CD4-positive, alpha-beta T cell (primary cell): ENCODE measurements around the gene RAI1. TPM values are rescaled to one million over a fixed set of nuclear protein-coding genes. Genes with fewer than 3 reads are reported as not detected.
"Not testable (repeated sequence)": the region's sequence is repeated elsewhere in the genome, so short reads cannot be mapped to it uniquely, and the experiment has no call there.

Experiments
- ATAC-seq: fragments of 200-7000 bp; cut with Tn5 transposase; one replicate; pipeline ENCODE4 v1.10.0; 2022; ENCODE audit warnings: mild to moderate bottlenecking; ENCODE audit not compliant: poor library complexity
- CTCF ChIA-PET: fragments of 350-600 bp; sonication (Branson Sonifier 250); formaldehyde crosslinking; loops from one replicate; lab custom pipeline; 2021; ENCODE audit warnings: antibody characterized with exemption, inconsistent platforms; lab: Charles Lee
- POLR2A ChIA-PET: fragments of 350-600 bp; sonication (Branson Sonifier 250); formaldehyde crosslinking; loops from one replicate; lab custom pipeline; 2021; ENCODE audit warnings: antibody characterized with exemption, inconsistent platforms; lab: Charles Lee
- DNase-seq, 14 experiments: peaks; one replicate each; pipeline ENCODE4 v3.0.0-alpha.2; 2013 to 2020; ENCODE audit warnings: mixed read lengths in 2 of 14
- H3K27ac ChIP-seq, 2 donors: one replicate each; pipeline versions ENCODE4 v1.5.1 to v1.7.0; 2013; ENCODE audit warnings: low read length in 2 of 2, low read depth in 1 of 2, mild to moderate bottlenecking in 1 of 2
- H3K27me3 ChIP-seq, 2 experiments: 1 replicate in 1 of 2; 2 replicates in 1 of 2; pipeline versions ENCODE4 v1.6.1 to v1.7.0; 2013; ENCODE audit warnings: low read length in 2 of 2, control low read depth in 1 of 2, mild to moderate bottlenecking in 1 of 2, moderate library complexity in 1 of 2; ENCODE audit not compliant: insufficient read depth in 2 of 2, control insufficient read depth in 1 of 2
- H3K36me3 ChIP-seq: one replicate; pipeline ENCODE4 v1.6.1; 2013; ENCODE audit warnings: low read length, control low read depth; ENCODE audit not compliant: insufficient read depth
- H3K4me1 ChIP-seq: one replicate; pipeline ENCODE4 v1.6.1; 2013; ENCODE audit warnings: low read length, control low read depth; ENCODE audit not compliant: insufficient read depth
- H3K4me3 ChIP-seq: one replicate; pipeline ENCODE4 v1.5.1; 2013; ENCODE audit warnings: mild to moderate bottlenecking, low read length, moderate library complexity
- H3K9me3 ChIP-seq, 2 experiments: 1 replicate in 1 of 2; 2 replicates in 1 of 2; pipeline versions ENCODE4 v1.6.1 to v1.7.0; 2013; ENCODE audit warnings: low read length in 2 of 2, mild to moderate bottlenecking in 2 of 2, control low read depth in 1 of 2, moderate library complexity in 1 of 2; ENCODE audit not compliant: control insufficient read depth in 1 of 2, insufficient read depth in 1 of 2
- H3K27ac Mint-ChIP-seq: one replicate; pipeline ENCODE4 v1.8.0; 2020; ENCODE audit warnings: mixed read lengths
- H3K27me3 Mint-ChIP-seq: one replicate; pipeline ENCODE4 v1.8.0; 2021; ENCODE audit warnings: mixed read lengths
- H3K36me3 Mint-ChIP-seq: one replicate; pipeline ENCODE4 v1.8.0; 2021; ENCODE audit warnings: low read depth, mixed read lengths
- H3K4me1 Mint-ChIP-seq: one replicate; pipeline ENCODE4 v1.8.0; 2021; ENCODE audit warnings: low read depth, mixed read lengths
- H3K4me3 Mint-ChIP-seq: one replicate; pipeline ENCODE4 v1.8.0; 2020; ENCODE audit warnings: mild to moderate bottlenecking, mixed read lengths
- H3K9me3 Mint-ChIP-seq: one replicate; pipeline ENCODE4 v1.8.0; 2020; ENCODE audit warnings: mixed read lengths
- intact Hi-C, 2 experiments: fragments of 100-400 bp; cut with DNase I in 1 of 2; cut with micrococcal nuclease in 1 of 2; formaldehyde crosslinking; loops; one replicate each; pipeline versions ENCODE4 v1.15.1 to v1.9.0; 2023 to 2025; cut with DNase I, micrococcal nuclease
- total RNA-seq, 174 experiments: library from RNA in 2 of 174; stranded (reverse) in 2 of 174; gene quantifications; one replicate each; pipeline ENCODE4 v1.2.3 and lab custom pipeline; 2021 to 2026
- TF ChIP-seq, protein P1 (sequence below): fragments of 200-600 bp; IDR thresholded peaks from one replicate; pipeline ENCODE4 v1.8.0; 2022; ENCODE audit warnings: antibody characterized with exemption, mild to moderate bottlenecking

RAI1 gene
- total RNA-seq, 2 experiments from 2014 or later, result 19.3 to 25.2 TPM

DNA sequence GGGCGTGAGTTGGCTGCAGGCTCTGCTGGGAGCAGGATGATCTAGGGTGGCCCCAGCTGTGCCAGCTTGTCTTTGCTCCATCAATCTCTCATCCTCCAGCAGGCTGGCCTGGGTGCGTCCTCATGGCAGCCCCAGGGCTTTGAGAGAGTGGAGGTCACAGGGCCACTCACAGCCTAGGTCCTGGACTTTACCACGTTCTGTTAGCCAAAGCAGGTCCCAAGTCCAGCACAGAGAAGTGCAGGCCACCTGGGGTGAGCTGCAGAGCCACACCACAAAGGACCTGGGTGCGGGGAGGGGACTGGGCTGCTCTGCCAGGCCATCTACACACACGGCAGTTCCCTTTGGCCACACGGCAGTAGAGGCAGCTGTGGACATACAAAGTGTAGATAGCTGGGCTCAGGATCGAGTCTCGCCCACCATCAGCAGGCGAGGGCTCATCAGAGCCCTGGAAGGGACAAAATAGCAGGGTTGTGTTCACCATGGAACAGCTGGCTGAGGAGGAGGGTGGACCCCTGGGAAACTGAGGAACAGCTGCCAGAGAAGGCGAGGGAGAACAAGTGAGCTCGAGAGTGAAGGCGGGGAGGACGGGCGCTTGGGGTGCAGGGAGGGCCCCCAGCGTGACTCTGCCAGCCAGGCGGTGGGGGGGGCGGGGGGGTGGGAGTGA, 125.5 kb downstream of the RAI1 start:
- no peak overlapping the region for H3K27ac ChIP-seq
- no peak overlapping the region for H3K4me3 ChIP-seq
- TF ChIP-seq, protein P1, sequence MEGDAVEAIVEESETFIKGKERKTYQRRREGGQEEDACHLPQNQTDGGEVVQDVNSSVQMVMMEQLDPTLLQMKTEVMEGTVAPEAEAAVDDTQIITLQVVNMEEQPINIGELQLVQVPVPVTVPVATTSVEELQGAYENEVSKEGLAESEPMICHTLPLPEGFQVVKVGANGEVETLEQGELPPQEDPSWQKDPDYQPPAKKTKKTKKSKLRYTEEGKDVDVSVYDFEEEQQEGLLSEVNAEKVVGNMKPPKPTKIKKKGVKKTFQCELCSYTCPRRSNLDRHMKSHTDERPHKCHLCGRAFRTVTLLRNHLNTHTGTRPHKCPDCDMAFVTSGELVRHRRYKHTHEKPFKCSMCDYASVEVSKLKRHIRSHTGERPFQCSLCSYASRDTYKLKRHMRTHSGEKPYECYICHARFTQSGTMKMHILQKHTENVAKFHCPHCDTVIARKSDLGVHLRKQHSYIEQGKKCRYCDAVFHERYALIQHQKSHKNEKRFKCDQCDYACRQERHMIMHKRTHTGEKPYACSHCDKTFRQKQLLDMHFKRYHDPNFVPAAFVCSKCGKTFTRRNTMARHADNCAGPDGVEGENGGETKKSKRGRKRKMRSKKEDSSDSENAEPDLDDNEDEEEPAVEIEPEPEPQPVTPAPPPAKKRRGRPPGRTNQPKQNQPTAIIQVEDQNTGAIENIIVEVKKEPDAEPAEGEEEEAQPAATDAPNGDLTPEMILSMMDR, result no peak
- ATAC-seq, result no peak
- CTCF ChIA-PET, result no interaction called here
- no peaks in the 10 kb centered on the region for H3K27me3 ChIP-seq
- intact Hi-C loops, result no loop called here
- no peak for DNase-seq
- H3K36me3 Mint-ChIP-seq, result peaks cover 36% of the 10 kb centered on the region
- peaks cover 16% of the 10 kb centered on the region for H3K36me3 ChIP-seq
- no peaks in the 10 kb centered on the region for H3K27me3 Mint-ChIP-seq
- no peaks in the 10 kb centered on the region for H3K9me3 Mint-ChIP-seq
- peaks cover 2% of the 10 kb centered on the region for H3K4me1 Mint-ChIP-seq
- peaks cover under 1% of the 10 kb centered on the region for H3K4me1 ChIP-seq
- H3K27ac Mint-ChIP-seq, result peak overlapping the region; percentile 36
- POLR2A ChIA-PET, result no interaction called here
- no peak overlapping the region for H3K4me3 Mint-ChIP-seq
- no peaks in the 10 kb centered on the region for H3K9me3 ChIP-seq

DNA sequence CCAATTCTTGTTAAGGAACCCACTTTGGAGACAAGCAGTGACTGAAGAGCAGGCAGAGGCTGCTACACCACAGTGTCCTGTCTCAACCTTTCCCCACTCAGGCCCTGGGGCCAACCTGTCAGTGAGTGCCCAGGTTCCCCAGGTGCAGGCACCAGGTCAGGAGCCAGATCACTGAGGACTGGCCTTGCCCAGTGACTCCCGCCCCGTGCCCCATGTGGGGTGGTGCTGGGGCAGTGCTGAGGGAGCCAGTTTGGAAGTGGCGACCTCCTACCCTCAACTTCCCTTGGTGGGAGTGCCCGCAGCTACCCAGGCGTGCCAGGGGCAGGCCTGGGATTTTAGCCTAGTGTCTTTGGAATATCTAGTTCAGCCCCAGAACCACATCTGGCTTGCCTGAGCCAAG, 126.2 kb downstream of the RAI1 start:
- intact Hi-C loops, result no loop called here
- CTCF ChIA-PET, result no interaction called here
- peaks cover 8% of the 10 kb centered on the region for H3K4me1 Mint-ChIP-seq
- POLR2A ChIA-PET, result no interaction called here
- no peaks in the 10 kb centered on the region for H3K27me3 ChIP-seq
- H3K27ac Mint-ChIP-seq, result no peak overlapping the region
- DNase-seq (no peak), ATAC-seq (no peak)
- TF ChIP-seq, protein P1, result no peak
- no peak overlapping the region for H3K4me3 Mint-ChIP-seq
- H3K4me3 ChIP-seq, result no peak overlapping the region
- H3K27me3 Mint-ChIP-seq, result no peaks in the 10 kb centered on the region
- no peak overlapping the region for H3K27ac ChIP-seq
- H3K4me1 ChIP-seq, result peaks cover 8% of the 10 kb centered on the region
- H3K9me3 ChIP-seq, result no peaks in the 10 kb centered on the region
- no peaks in the 10 kb centered on the region for H3K9me3 Mint-ChIP-seq
- H3K36me3 Mint-ChIP-seq, result peaks cover 43% of the 10 kb centered on the region
- H3K36me3 ChIP-seq, result peaks cover 16% of the 10 kb centered on the region

- H3K4me1 Mint-ChIP-seq, H3K27me3 ChIP-seq, H3K4me1 ChIP-seq, H3K27ac ChIP-seq, H3K4me3 ChIP-seq, H3K27ac Mint-ChIP-seq, DNase-seq, CTCF ChIA-PET, H3K9me3 Mint-ChIP-seq, H3K27me3 Mint-ChIP-seq, intact Hi-C loops, POLR2A ChIA-PET, ATAC-seq, H3K4me3 Mint-ChIP-seq, H3K9me3 ChIP-seq: not testable (repeated sequence)
- peaks cover 43% of the 10 kb centered on the region for H3K36me3 Mint-ChIP-seq
- peaks cover 19% of the 10 kb centered on the region for H3K36me3 ChIP-seq
These were observed 126.9 kb downstream of the RAI1 start for GRCh38 chr17:17808200-17808599.
